Subcutaneous adipose tissue (tissue), 4 donors: ENCODE measurements around the gene SULT2B1. TPM values are rescaled to one million over a fixed set of nuclear protein-coding genes. Genes with fewer than 3 reads are reported as not detected.

Experiments
- CTCF ChIP-seq: fragments of 450-650 bp; IDR thresholded peaks from one replicate; pipeline ENCODE4 v1.5.1; 2016; ENCODE audit warnings: low read depth, mild to moderate bottlenecking, control low read depth, antibody characterized with exemption, moderate library complexity
- total RNA-seq, 4 donors: library from RNA; depleted of rRNA; stranded (reverse); fragments of >200 nt; gene quantifications; one replicate each; pipeline ENCODE4 v1.1.0, GENCODE V29; 2016

SULT2B1 gene
- total RNA-seq, 4 donors from 2014 or later, result not detected

GRCh38 chr19:48618916-48619691 lies 67.1 kb downstream of the SULT2B1 start, which contains the start of the genes RPL18 and SPHK2:
RPL18 (minus strand) TSS chr19:48619178; CDS start chr19:48619143, 35 bp downstream.
SPHK2 (plus strand) TSS chr19:48619506; CDS start chr19:48620515, 1,009 bp downstream.
- TF ChIP-seq CTCF, result no peak

GRCh38 chr19:48619692-48620585 lies 68.0 kb downstream of the SULT2B1 start:
- no peak for TF ChIP-seq CTCF

- no peak for TF ChIP-seq CTCF
Observed at GRCh38 chr19:48623556-48624066, 71.6 kb downstream of the SULT2B1 start.

- TF ChIP-seq CTCF, result no peak
Observed at GRCh38 chr19:48624067-48624594, 72.2 kb downstream of the SULT2B1 start.

GRCh38 chr19:48624791-48625723 lies 73.1 kb downstream of the SULT2B1 start:
- no peak for TF ChIP-seq CTCF

- TF ChIP-seq CTCF, result no peak
Observed at GRCh38 chr19:48625891-48626327, 73.9 kb downstream of the SULT2B1 start.
